ENCODE measurements around the gene EPS8. TPM values are rescaled to one million over a fixed set of nuclear protein-coding genes. Genes with fewer than 3 reads are reported as not detected.

The EPS8 gene
- total RNA-seq, 5 donors from 2014 or later (not counting 1 experiment from before 2014, with no cell fraction given), result 0.91 to 3.8 (median 2.1) TPM

GRCh38 chr12:15651371-15651770 is 137.8 kb downstream of the EPS8 start:
- Mint-ChIP-seq H3K4me1 (no peaks in the 10 kb centered on the region), H3K36me3 (no peaks in the 10 kb centered on the region), H3K4me3 (no peak overlapping the region), H3K27me3 (no peaks in the 10 kb centered on the region), H3K27ac (no peak overlapping the region), H3K9me3 (no peaks in the 10 kb centered on the region)
- ATAC-seq (replicated peaks in 1 of 4), result no peak
- CTCF ChIA-PET, result no interaction called here
- no peak for DNase-seq
- POLR2A ChIA-PET, result interaction anchor here in 1 of 2 donors (0.7 kb wide), 1 partner anchor 14 kb away, joined by 3 read pairs; no protein-coding TSS in a partner anchor
- Histone ChIP-seq H3K27me3 (replicated peaks in 1 of 2; ENCODE audit: control insufficient read depth in 2 of 2, extremely low read depth in 1 of 2, insufficient read depth in 2 of 2, low read length in 1 of 2) (no peaks in the 10 kb centered on the region), H3K4me3 (ENCODE audit: control insufficient read depth in 1 of 2, extremely low read depth in 1 of 2, low read length in 1 of 2) (no peak overlapping the region), H3K9me3 (no peaks in the 10 kb centered on the region), H3K36me3 (ENCODE audit: control insufficient read depth in 2 of 2, extremely low read depth in 1 of 2, insufficient read depth in 1 of 2, low read length in 1 of 2) (no peaks in the 10 kb centered on the region), H3K4me1 (ENCODE audit: control insufficient read depth in 1 of 2, extremely low read depth in 1 of 2, insufficient read depth in 2 of 2, low read length in 2 of 2) (no peaks in the 10 kb centered on the region), H3K27ac (ENCODE audit: low read length) (no peak overlapping the region)
- no CpG with 5 or more reads among the region's 2 CpGs for WGBS (ENCODE audit: insufficient coverage)

DNA sequence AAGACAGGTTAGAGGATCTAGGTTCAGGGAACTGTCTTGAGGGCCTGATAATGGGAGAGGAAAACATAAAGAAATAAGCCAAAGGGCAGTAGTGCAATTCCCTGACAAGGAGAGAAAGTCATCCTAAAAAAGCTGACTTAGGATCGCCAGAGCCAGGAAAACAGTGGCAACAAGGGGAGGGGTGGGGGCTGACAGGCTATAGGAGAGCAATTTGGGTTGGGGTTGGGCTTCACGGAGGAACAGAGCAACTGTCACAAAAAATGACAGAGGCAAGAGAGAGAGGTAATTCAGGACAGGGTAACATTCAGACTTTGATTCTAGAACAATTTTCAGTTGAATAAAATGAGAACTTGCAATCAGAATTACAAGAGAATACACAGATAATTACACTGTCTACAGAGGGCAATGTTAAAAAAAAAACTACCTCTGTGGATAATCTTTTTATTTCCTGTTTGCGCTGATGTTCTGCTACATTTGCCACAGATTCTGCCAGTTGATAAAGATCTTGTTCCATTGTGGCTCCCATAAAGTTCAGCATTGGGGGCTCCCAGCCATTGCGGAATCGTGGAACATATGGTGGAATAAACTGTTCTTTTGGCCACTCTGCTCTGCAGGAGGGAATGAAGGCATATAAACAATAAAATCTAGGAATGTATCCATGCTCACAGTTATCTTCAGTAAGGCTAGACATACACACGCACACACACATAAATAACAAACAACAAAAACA is 138.6 kb downstream of the EPS8 start:
- no peaks in the 10 kb centered on the region for H3K9me3 ChIP-seq
- Mint-ChIP-seq H3K9me3 (no peaks in the 10 kb centered on the region), H3K36me3 (no peaks in the 10 kb centered on the region), H3K27me3 (no peaks in the 10 kb centered on the region), H3K4me3 (no peak overlapping the region), H3K27ac (no peak overlapping the region), H3K4me1 (no peaks in the 10 kb centered on the region)
- 76% methylated on average over 3 of the region's 6 CpGs for WGBS (ENCODE audit: insufficient coverage)
- H3K4me1 ChIP-seq (ENCODE audit: control insufficient read depth in 1 of 2, extremely low read depth in 1 of 2, insufficient read depth in 2 of 2, low read length in 2 of 2), result no peaks in the 10 kb centered on the region
- no peak overlapping the region for H3K27ac ChIP-seq (ENCODE audit: low read length)
- DNase-seq (no peak), ATAC-seq (replicated peaks in 1 of 4) (no peak)
- no peaks in the 10 kb centered on the region for H3K36me3 ChIP-seq (ENCODE audit: control insufficient read depth in 2 of 2, extremely low read depth in 1 of 2, insufficient read depth in 1 of 2, low read length in 1 of 2)
- CTCF ChIA-PET, result no interaction called here
- H3K27me3 ChIP-seq (replicated peaks in 1 of 2; ENCODE audit: control insufficient read depth in 2 of 2, extremely low read depth in 1 of 2, insufficient read depth in 2 of 2, low read length in 1 of 2), result no peaks in the 10 kb centered on the region
- POLR2A ChIA-PET, result interaction anchor here in 1 of 2 donors (0.7 kb wide), 1 partner anchor 15 kb away, joined by 3 read pairs; no protein-coding TSS in a partner anchor
- H3K4me3 ChIP-seq (ENCODE audit: control insufficient read depth in 1 of 2, extremely low read depth in 1 of 2, low read length in 1 of 2), result no peak overlapping the region

- H3K9me3 Mint-ChIP-seq, result no peaks in the 10 kb centered on the region
- no peak for ATAC-seq (replicated peaks in 1 of 4)
- H3K27ac ChIP-seq (ENCODE audit: low read length), result no peak overlapping the region
- no peaks in the 10 kb centered on the region for H3K36me3 ChIP-seq (ENCODE audit: control insufficient read depth in 2 of 2, extremely low read depth in 1 of 2, insufficient read depth in 1 of 2, low read length in 1 of 2)
- no peaks in the 10 kb centered on the region for H3K27me3 Mint-ChIP-seq
- no peaks in the 10 kb centered on the region for H3K9me3 ChIP-seq
- H3K27ac Mint-ChIP-seq, result no peak overlapping the region
- H3K4me1 Mint-ChIP-seq, result no peaks in the 10 kb centered on the region
- H3K4me1 ChIP-seq (ENCODE audit: control insufficient read depth in 1 of 2, extremely low read depth in 1 of 2, insufficient read depth in 2 of 2, low read length in 2 of 2), result no peaks in the 10 kb centered on the region
- no peaks in the 10 kb centered on the region for H3K27me3 ChIP-seq (replicated peaks in 1 of 2; ENCODE audit: control insufficient read depth in 2 of 2, extremely low read depth in 1 of 2, insufficient read depth in 2 of 2, low read length in 1 of 2)
- POLR2A ChIA-PET, result no interaction called here
- no peak for DNase-seq
- WGBS (ENCODE audit: insufficient coverage), result no CpG with 5 or more reads among the region's 1 CpG
- no peaks in the 10 kb centered on the region for H3K36me3 Mint-ChIP-seq
- no peak overlapping the region for H3K4me3 Mint-ChIP-seq
- CTCF ChIA-PET, result no interaction called here
- no peak overlapping the region for H3K4me3 ChIP-seq (ENCODE audit: control insufficient read depth in 1 of 2, extremely low read depth in 1 of 2, low read length in 1 of 2)
These were observed 139.8 kb downstream of the EPS8 start for GRCh38 chr12:15649347-15649746.

DNA sequence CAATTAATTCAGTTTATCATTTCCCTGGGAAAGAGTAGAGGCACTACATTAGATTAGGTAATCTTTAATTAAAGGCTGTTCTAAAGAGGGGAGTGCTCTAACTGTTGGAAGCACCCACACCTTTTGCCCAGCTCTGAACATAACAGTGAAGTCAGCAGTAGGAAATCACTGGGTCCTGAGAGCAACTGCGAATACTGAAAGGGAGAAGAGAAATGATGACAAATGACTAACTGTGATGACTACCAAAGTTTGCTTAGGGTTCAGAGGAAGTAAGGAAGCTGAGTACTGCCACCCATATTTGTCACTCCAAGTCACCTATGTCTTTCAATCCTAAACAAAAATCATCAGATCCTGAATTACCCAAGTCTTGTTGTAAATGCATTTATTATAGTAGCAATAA is 140.6 kb downstream of the EPS8 start:
- Histone ChIP-seq H3K4me3 (ENCODE audit: control insufficient read depth in 1 of 2, extremely low read depth in 1 of 2, low read length in 1 of 2) (no peak overlapping the region), H3K27ac (ENCODE audit: low read length) (no peak overlapping the region), H3K9me3 (no peaks in the 10 kb centered on the region), H3K4me1 (ENCODE audit: control insufficient read depth in 1 of 2, extremely low read depth in 1 of 2, insufficient read depth in 2 of 2, low read length in 2 of 2) (no peaks in the 10 kb centered on the region), H3K36me3 (ENCODE audit: control insufficient read depth in 2 of 2, extremely low read depth in 1 of 2, insufficient read depth in 1 of 2, low read length in 1 of 2) (no peaks in the 10 kb centered on the region), H3K27me3 (replicated peaks in 1 of 2; ENCODE audit: control insufficient read depth in 2 of 2, extremely low read depth in 1 of 2, insufficient read depth in 2 of 2, low read length in 1 of 2) (no peaks in the 10 kb centered on the region)
- WGBS (ENCODE audit: insufficient coverage), result no CpG with 5 or more reads among the region's 1 CpG
- no peaks in the 10 kb centered on the region for H3K9me3 Mint-ChIP-seq
- DNase-seq (no peak), ATAC-seq (replicated peaks in 1 of 4) (no peak)
- H3K4me3 Mint-ChIP-seq, result no peak overlapping the region
- CTCF ChIA-PET, result no interaction called here
- POLR2A ChIA-PET, result interaction anchor here (0.6 kb wide), 2 partner anchors 9 to 119 kb away, joined by 3 to 7 read pairs; no protein-coding TSS in a partner anchor
- H3K27me3 Mint-ChIP-seq, result no peaks in the 10 kb centered on the region
- no peak overlapping the region for H3K27ac Mint-ChIP-seq
- no peaks in the 10 kb centered on the region for H3K4me1 Mint-ChIP-seq
- H3K36me3 Mint-ChIP-seq, result no peaks in the 10 kb centered on the region

DNA sequence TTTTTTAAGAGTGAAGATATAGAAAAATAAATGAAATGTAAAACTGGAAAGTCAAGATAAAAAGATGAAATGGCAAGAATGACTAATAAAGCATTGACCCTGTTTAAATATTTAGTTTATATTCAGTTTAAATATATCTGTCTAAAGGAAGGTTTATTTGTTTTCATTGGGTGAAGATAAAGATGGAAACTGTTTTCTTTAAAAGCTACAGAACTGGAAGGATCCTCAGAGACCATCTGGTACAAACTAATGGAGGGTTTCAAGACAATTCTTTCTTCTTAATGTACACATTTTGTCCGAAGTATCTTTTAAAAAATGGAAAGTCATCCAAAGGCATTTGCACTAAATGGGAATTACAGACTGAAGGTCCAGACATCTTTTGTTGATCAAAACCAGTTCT is 142.6 kb downstream of the EPS8 start:
- Histone ChIP-seq H3K4me3 (ENCODE audit: control insufficient read depth in 1 of 2, extremely low read depth in 1 of 2, low read length in 1 of 2) (no peak overlapping the region), H3K4me1 (ENCODE audit: control insufficient read depth in 1 of 2, extremely low read depth in 1 of 2, insufficient read depth in 2 of 2, low read length in 2 of 2) (no peaks in the 10 kb centered on the region), H3K36me3 (ENCODE audit: control insufficient read depth in 2 of 2, extremely low read depth in 1 of 2, insufficient read depth in 1 of 2, low read length in 1 of 2) (no peaks in the 10 kb centered on the region), H3K27ac (ENCODE audit: low read length) (no peak overlapping the region), H3K9me3 (no peaks in the 10 kb centered on the region), H3K27me3 (replicated peaks in 1 of 2; ENCODE audit: control insufficient read depth in 2 of 2, extremely low read depth in 1 of 2, insufficient read depth in 2 of 2, low read length in 1 of 2) (no peaks in the 10 kb centered on the region)
- CTCF ChIA-PET, result no interaction called here
- POLR2A ChIA-PET, result no interaction called here
- no peak overlapping the region for H3K27ac Mint-ChIP-seq
- no peak for ATAC-seq (replicated peaks in 1 of 4)
- no peak for DNase-seq
- H3K4me1 Mint-ChIP-seq, result no peaks in the 10 kb centered on the region
- H3K27me3 Mint-ChIP-seq, result no peaks in the 10 kb centered on the region
- no peaks in the 10 kb centered on the region for H3K9me3 Mint-ChIP-seq
- WGBS (ENCODE audit: insufficient coverage), result no CpG with 5 or more reads among the region's 1 CpG
- H3K4me3 Mint-ChIP-seq, result no peak overlapping the region
- no peaks in the 10 kb centered on the region for H3K36me3 Mint-ChIP-seq

DNA sequence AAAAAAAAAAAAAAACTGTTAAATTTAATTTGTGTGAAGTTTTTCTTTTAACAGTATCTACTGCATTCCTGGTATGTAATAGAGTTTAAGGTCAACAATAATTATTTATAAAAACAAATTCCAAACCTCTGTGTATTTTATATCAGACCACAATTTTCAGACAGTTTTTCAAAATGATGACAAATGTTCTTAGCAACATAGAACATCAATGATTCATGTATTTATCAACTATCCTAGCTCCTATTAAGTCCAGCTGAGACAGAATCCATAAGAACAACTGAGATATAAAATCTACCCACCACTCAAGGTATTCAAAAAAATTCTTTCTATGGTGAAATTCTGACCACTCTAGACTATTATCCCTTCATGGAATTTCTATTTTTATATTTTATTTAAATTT is 144.5 kb downstream of the EPS8 start:
- Histone ChIP-seq H3K4me1 (ENCODE audit: control insufficient read depth in 1 of 2, extremely low read depth in 1 of 2, insufficient read depth in 2 of 2, low read length in 2 of 2) (no peaks in the 10 kb centered on the region), H3K36me3 (ENCODE audit: control insufficient read depth in 2 of 2, extremely low read depth in 1 of 2, insufficient read depth in 1 of 2, low read length in 1 of 2) (no peaks in the 10 kb centered on the region), H3K27me3 (replicated peaks in 1 of 2; ENCODE audit: control insufficient read depth in 2 of 2, extremely low read depth in 1 of 2, insufficient read depth in 2 of 2, low read length in 1 of 2) (no peaks in the 10 kb centered on the region), H3K27ac (ENCODE audit: low read length) (no peak overlapping the region), H3K9me3 (no peaks in the 10 kb centered on the region), H3K4me3 (ENCODE audit: control insufficient read depth in 1 of 2, extremely low read depth in 1 of 2, low read length in 1 of 2) (no peak overlapping the region)
- no peaks in the 10 kb centered on the region for H3K9me3 Mint-ChIP-seq
- peaks cover 0 to 2% of the 10 kb centered on the region in 2 donors for H3K27me3 Mint-ChIP-seq
- ChIA-PET CTCF (interaction anchor here in 1 of 2 donors (0.6 kb wide), 1 partner anchor 18 kb away, joined by 6 read pairs; no protein-coding TSS in a partner anchor), POLR2A (no interaction called here)
- H3K4me1 Mint-ChIP-seq, result no peaks in the 10 kb centered on the region
- peaks cover 2% of the 10 kb centered on the region for H3K36me3 Mint-ChIP-seq
- H3K4me3 Mint-ChIP-seq, result no peak overlapping the region
- no peak overlapping the region for H3K27ac Mint-ChIP-seq
- ATAC-seq (replicated peaks in 1 of 4) (no peak), DNase-seq (no peak)
